MM.1S (cell line): ENCODE measurements around the gene CDC42BPA.

Experiments
- CTCF ChIP-seq: fragments of 300-600 bp; sonication (generic); IDR thresholded peaks from 2 replicates; pipeline ENCODE4 v1.5.1; 2016; ENCODE audit warnings: antibody characterized with exemption, low read length, mixed read lengths
- EZH2 ChIP-seq: fragments of 300-600 bp; sonication (generic); optimal IDR thresholded peaks from 2 replicates; pipeline ENCODE3; 2017; ENCODE audit warnings: low read depth, mild to moderate bottlenecking, antibody characterized with exemption, low read length, mixed read lengths
- EZH2phosphoT487 ChIP-seq: fragments of 300-600 bp; sonication (generic); IDR thresholded peaks from 2 replicates; pipeline ENCODE4 v1.6.1; 2018; ENCODE audit warnings: antibody characterized with exemption, low read length

GRCh38 chr1:227244339-227245118 is 73.8 kb downstream of the CDC42BPA start:
- TF ChIP-seq CTCF (no peak), EZH2 (no peak), EZH2phosphoT487 (no peak)
